Calu3 (cell line): ENCODE measurements around the gene AZU1. TPM values are rescaled to one million over a fixed set of nuclear protein-coding genes. Genes with fewer than 3 reads are reported as not detected.

Experiments used
- BruUV-seq: library from RNA; stranded (reverse); fragments of 400-500 nt; replicated peaks from 2 replicates; lab custom pipeline; 2021; lab: Mats Ljungman, UMichigan
- CTCF ChIA-PET: fragments of 300-600 bp; sonication (Branson Sonifier 250); formaldehyde crosslinking; loops from one replicate; lab custom pipeline; 2022; ENCODE audit warnings: antibody characterized with exemption; lab: Charles Lee
- DNase-seq: peaks from one replicate; pipeline ENCODE4 v3.0.0; 2022
- H3K27ac Mint-ChIP-seq: one replicate; pipeline ENCODE4 v1.8.0; 2022; ENCODE audit warnings: mixed read lengths; ENCODE audit not compliant: unreplicated experiment
- H3K27me3 Mint-ChIP-seq: one replicate; pipeline ENCODE4 v1.8.0; 2022; ENCODE audit warnings: mixed read lengths; ENCODE audit not compliant: unreplicated experiment
- H3K36me3 Mint-ChIP-seq: one replicate; pipeline ENCODE4 v1.8.0; 2022; ENCODE audit warnings: mild to moderate bottlenecking, moderate library complexity, mixed read lengths; ENCODE audit not compliant: insufficient read depth, unreplicated experiment
- H3K4me1 Mint-ChIP-seq: one replicate; pipeline ENCODE4 v1.8.0; 2022; ENCODE audit warnings: mild to moderate bottlenecking, low read depth, mixed read lengths; ENCODE audit not compliant: unreplicated experiment
- H3K4me3 Mint-ChIP-seq: one replicate; pipeline ENCODE4 v1.8.0; 2022; ENCODE audit warnings: mild to moderate bottlenecking, low read depth, moderate library complexity, mixed read lengths; ENCODE audit not compliant: unreplicated experiment
- H3K9me3 Mint-ChIP-seq: one replicate; pipeline ENCODE4 v1.8.0; 2022; ENCODE audit warnings: low read depth, mixed read lengths; ENCODE audit not compliant: unreplicated experiment
- CTCF ChIP-seq: fragments of 200-600 bp; IDR thresholded peaks from one replicate; pipeline ENCODE4 v1.8.0; 2022; ENCODE audit warnings: antibody characterized with exemption; ENCODE audit not compliant: unreplicated experiment
- intact Hi-C: fragments of 100-400 bp; cut with micrococcal nuclease; formaldehyde crosslinking; loops from one replicate; pipeline ENCODE4 v1.10.0; 2022; ENCODE audit not compliant: unreplicated experiment
- total RNA-seq: library from RNA; stranded (reverse); gene quantifications from 2 replicates; pipeline ENCODE4 v1.2.3, GENCODE V29; 2022

The AZU1 gene
- total RNA-seq, 1 experiment from 2014 or later, result not detected

GRCh38 chr19:861141-861755, 33.6 kb downstream of the AZU1 start:
- intact Hi-C loops, result no loop called here
- CTCF ChIA-PET, result no interaction called here
- BruUV-seq, result no TSS peak

GRCh38 chr19:861756-862580, 34.3 kb downstream of the AZU1 start:
- Mint-ChIP-seq H3K27ac (no peak overlapping the region), H3K4me3 (no peak overlapping the region), H3K4me1 (no peaks in the 10 kb centered on the region), H3K9me3 (no peaks in the 10 kb centered on the region), H3K27me3 (no peaks in the 10 kb centered on the region), H3K36me3 (peaks cover 16% of the 10 kb centered on the region)
- no peak for DNase-seq
- CTCF ChIA-PET, result no interaction called here
- no TSS peak for BruUV-seq
- TF ChIP-seq CTCF, result no peak
- intact Hi-C loops, result no loop called here

More at GRCh38 chr19:861141-861755, 33.6 kb downstream of the AZU1 start:
- Mint-ChIP-seq H3K27me3 (no peaks in the 10 kb centered on the region), H3K4me3 (peak overlapping the region; percentile 52), H3K36me3 (peaks cover 16% of the 10 kb centered on the region), H3K9me3 (no peaks in the 10 kb centered on the region), H3K27ac (no peak overlapping the region), H3K4me1 (no peaks in the 10 kb centered on the region)
- TF ChIP-seq CTCF, result no peak
- no peak for DNase-seq

- no TSS peak for BruUV-seq
- TF ChIP-seq CTCF, result no peak
- H3K4me3 Mint-ChIP-seq, result no peak overlapping the region
- CTCF ChIA-PET, result no interaction called here
- H3K27me3 Mint-ChIP-seq, result no peaks in the 10 kb centered on the region
- no peak overlapping the region for H3K27ac Mint-ChIP-seq
- peak; percentile 30 for DNase-seq
- H3K9me3 Mint-ChIP-seq, result no peaks in the 10 kb centered on the region
- peaks cover 16% of the 10 kb centered on the region for H3K36me3 Mint-ChIP-seq
- intact Hi-C loops, result no loop called here
- H3K4me1 Mint-ChIP-seq, result no peaks in the 10 kb centered on the region
Observed at GRCh38 chr19:862581-863314, 35.1 kb downstream of the AZU1 start.

- intact Hi-C loops, result no loop called here
- DNase-seq, result no peak
- BruUV-seq, result no TSS peak
- H3K4me3 Mint-ChIP-seq, result no peak overlapping the region
- peaks cover 16% of the 10 kb centered on the region for H3K36me3 Mint-ChIP-seq
- H3K27me3 Mint-ChIP-seq, result no peaks in the 10 kb centered on the region
- no peaks in the 10 kb centered on the region for H3K9me3 Mint-ChIP-seq
- no peak for TF ChIP-seq CTCF
- H3K27ac Mint-ChIP-seq, result no peak overlapping the region
- CTCF ChIA-PET, result no interaction called here
- H3K4me1 Mint-ChIP-seq, result no peaks in the 10 kb centered on the region
Observed at GRCh38 chr19:863315-863620, 35.6 kb downstream of the AZU1 start.
